RWPE1 (cell line): Measurements from ENCODE around the gene ETV6.

Experiments
- CTCF ChIA-PET: fragments of 350-600 bp; sonication (Branson Sonifier 250); formaldehyde crosslinking; extraction: SDS; loops from one replicate; lab custom pipeline; 2021; lab: Yijun Ruan, JAX
- POLR2A ChIA-PET: fragments of 400-600 bp; formaldehyde crosslinking; extraction: SDS; loops from one replicate; lab custom pipeline; 2020; ENCODE audit warnings: antibody characterized with exemption; ENCODE audit not compliant: low non-redundant PET; lab: Yijun Ruan, JAX
- DNase-seq: peaks from one replicate; pipeline ENCODE4 v3.0.0; 2012; ENCODE audit warnings: low spot score
- H3K27ac ChIP-seq: fragments of 450-650 bp; 2 replicates; pipeline ENCODE4 v1.5.1; 2017
- CTCF ChIP-seq: fragments of 450-650 bp; conservative IDR thresholded peaks from 2 replicates; pipeline ENCODE4 v1.5.1; 2017; ENCODE audit warnings: low read depth, mild to moderate bottlenecking

The ETV6 gene

GRCh38 chr12:11686120-11686519 is 36.6 kb downstream of the ETV6 start:
- no peak for TF ChIP-seq CTCF
- POLR2A ChIA-PET = no interaction called here
- CTCF ChIA-PET = no interaction called here
- no peak overlapping the region for H3K27ac ChIP-seq
- DNase-seq = no peak

- no peak for DNase-seq
- TF ChIP-seq CTCF = no peak
- no peak overlapping the region for H3K27ac ChIP-seq
- CTCF ChIA-PET = no interaction called here
- POLR2A ChIA-PET = no interaction called here
These were observed 38.1 kb downstream of the ETV6 start for GRCh38 chr12:11687528-11687927.

- no peak overlapping the region for H3K27ac ChIP-seq
- POLR2A ChIA-PET = no interaction called here
- no peak for TF ChIP-seq CTCF
- CTCF ChIA-PET = no interaction called here
- no peak for DNase-seq
These were observed 38.9 kb downstream of the ETV6 start for GRCh38 chr12:11688379-11688778.

GRCh38 chr12:11688831-11689230 is 39.4 kb downstream of the ETV6 start:
- no peak overlapping the region for H3K27ac ChIP-seq
- DNase-seq = no peak
- TF ChIP-seq CTCF = no peak
- CTCF ChIA-PET = no interaction called here
- POLR2A ChIA-PET = no interaction called here

GRCh38 chr12:11689591-11690186 is 40.2 kb downstream of the ETV6 start:
- H3K27ac ChIP-seq = no peak overlapping the region
- TF ChIP-seq CTCF = no peak
- ChIA-PET CTCF (no interaction called here), POLR2A (no interaction called here)
- DNase-seq = no peak

- POLR2A ChIA-PET = no interaction called here
- TF ChIP-seq CTCF = no peak
- CTCF ChIA-PET = no interaction called here
These were observed 43.6 kb downstream of the ETV6 start for GRCh38 chr12:11693067-11693466.

More at GRCh38 chr12:11693067-11693466, 43.6 kb downstream of the ETV6 start:
- H3K27ac ChIP-seq = no peak overlapping the region
- DNase-seq = no peak
